ENCODE measurements around the gene CD82. TPM values are rescaled to one million over a fixed set of nuclear protein-coding genes. Genes with fewer than 3 reads are reported as not detected.
"Not testable (repeated sequence)": the region's sequence is repeated elsewhere in the genome, so short reads cannot be mapped to it uniquely, and the experiment has no call there.

Gene CD82
- total RNA-seq, 1 donor = 38.4 TPM

- DNase-seq (ENCODE audit: low read depth) = no peak
- TF ChIP-seq, protein P1, sequence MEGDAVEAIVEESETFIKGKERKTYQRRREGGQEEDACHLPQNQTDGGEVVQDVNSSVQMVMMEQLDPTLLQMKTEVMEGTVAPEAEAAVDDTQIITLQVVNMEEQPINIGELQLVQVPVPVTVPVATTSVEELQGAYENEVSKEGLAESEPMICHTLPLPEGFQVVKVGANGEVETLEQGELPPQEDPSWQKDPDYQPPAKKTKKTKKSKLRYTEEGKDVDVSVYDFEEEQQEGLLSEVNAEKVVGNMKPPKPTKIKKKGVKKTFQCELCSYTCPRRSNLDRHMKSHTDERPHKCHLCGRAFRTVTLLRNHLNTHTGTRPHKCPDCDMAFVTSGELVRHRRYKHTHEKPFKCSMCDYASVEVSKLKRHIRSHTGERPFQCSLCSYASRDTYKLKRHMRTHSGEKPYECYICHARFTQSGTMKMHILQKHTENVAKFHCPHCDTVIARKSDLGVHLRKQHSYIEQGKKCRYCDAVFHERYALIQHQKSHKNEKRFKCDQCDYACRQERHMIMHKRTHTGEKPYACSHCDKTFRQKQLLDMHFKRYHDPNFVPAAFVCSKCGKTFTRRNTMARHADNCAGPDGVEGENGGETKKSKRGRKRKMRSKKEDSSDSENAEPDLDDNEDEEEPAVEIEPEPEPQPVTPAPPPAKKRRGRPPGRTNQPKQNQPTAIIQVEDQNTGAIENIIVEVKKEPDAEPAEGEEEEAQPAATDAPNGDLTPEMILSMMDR (IDR thresholded peaks at IDR 0.05; ENCODE audit: insufficient read depth, low read depth, low read length) = no peak
- H3K4me3 ChIP-seq (ENCODE audit: low read depth, low read length) = no peak overlapping the region
These were observed 77.8 kb downstream of the CD82 start for GRCh38 chr11:44643217-44643616.

GRCh38 chr11:44645827-44646226 is 80.4 kb downstream of the CD82 start:
- no peak for DNase-seq (ENCODE audit: low read depth)
- TF ChIP-seq, protein P1 (IDR thresholded peaks at IDR 0.05; ENCODE audit: insufficient read depth, low read depth, low read length) = no peak

GRCh38 chr11:44647255-44647955 is 81.9 kb downstream of the CD82 start:
- not testable (repeated sequence) for H3K4me3 ChIP-seq (ENCODE audit: low read depth, low read length); DNase-seq (ENCODE audit: low read depth)

More at GRCh38 chr11:44645827-44646226, 80.4 kb downstream of the CD82 start:
- H3K4me3 ChIP-seq (ENCODE audit: low read depth, low read length) = no peak overlapping the region

DNA sequence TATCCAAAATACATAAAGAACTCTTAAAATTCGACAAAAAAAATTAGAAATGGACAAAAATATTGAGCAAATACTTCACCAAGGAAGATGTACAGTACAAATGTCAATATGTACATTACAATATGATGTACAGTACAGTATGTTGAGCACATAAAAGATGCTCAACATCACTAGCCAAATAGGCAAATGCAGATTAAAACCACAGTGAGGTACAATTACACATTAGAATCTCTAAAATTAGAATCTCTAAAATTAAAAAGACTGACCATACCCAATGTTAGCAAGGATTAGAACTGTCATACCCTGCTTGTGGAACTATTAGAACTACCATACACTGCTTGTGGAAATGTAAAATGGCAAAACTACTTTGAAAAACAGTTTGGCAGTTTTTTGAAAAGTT is 82.6 kb downstream of the CD82 start:
- TF ChIP-seq, protein P1 (IDR thresholded peaks at IDR 0.05; ENCODE audit: insufficient read depth, low read depth, low read length) = no peak
- no peak for DNase-seq (ENCODE audit: low read depth)
- H3K4me3 ChIP-seq (ENCODE audit: low read depth, low read length) = no peak overlapping the region

GRCh38 chr11:44651535-44652155 is 86.2 kb downstream of the CD82 start:
- no peak for DNase-seq (ENCODE audit: low read depth)
- no peak overlapping the region for H3K4me3 ChIP-seq (ENCODE audit: low read depth, low read length)
- TF ChIP-seq, protein P1 (IDR thresholded peaks at IDR 0.05; ENCODE audit: insufficient read depth, low read depth, low read length) = no peak

DNA sequence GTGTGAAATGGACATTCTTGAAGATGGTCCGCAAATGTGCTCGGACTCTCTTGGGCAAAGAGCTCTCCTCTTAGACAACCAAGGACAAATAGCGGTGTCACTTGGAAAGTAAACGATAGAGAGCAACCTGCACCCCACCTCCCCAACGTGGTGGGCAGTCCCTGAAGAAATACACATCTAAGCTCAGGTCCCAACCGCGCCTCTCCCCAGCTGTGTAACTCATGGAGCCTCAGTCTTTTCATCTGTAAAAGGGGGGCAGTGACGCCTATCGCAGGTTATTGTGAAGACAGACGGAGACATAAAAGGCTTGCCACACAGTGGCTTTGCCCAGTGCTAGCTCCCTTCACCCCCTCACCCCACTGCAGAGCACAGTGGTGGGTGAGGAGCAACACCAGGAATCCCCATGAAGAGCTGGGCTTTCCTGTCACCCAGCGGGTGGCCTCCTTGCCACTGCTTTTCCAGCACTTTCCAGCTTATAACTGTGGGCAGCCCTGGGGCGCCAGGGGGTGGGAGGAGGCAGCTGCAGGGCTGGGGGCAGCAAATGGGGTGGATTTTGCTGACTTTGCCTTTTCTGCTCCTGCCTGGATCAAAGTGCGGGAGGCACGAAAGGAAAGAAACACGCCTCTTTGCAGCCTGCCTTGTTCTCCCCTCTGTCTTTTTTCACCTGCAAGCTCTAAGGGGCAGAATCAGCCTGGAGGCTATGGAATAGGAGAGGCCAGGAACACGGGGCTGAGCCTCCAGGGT is 87.6 kb downstream of the CD82 start:
- no peak overlapping the region for H3K4me3 ChIP-seq (ENCODE audit: low read depth, low read length)
- DNase-seq (ENCODE audit: low read depth) = no peak
- TF ChIP-seq, protein P1 (IDR thresholded peaks at IDR 0.05; ENCODE audit: insufficient read depth, low read depth, low read length) = no peak

DNA sequence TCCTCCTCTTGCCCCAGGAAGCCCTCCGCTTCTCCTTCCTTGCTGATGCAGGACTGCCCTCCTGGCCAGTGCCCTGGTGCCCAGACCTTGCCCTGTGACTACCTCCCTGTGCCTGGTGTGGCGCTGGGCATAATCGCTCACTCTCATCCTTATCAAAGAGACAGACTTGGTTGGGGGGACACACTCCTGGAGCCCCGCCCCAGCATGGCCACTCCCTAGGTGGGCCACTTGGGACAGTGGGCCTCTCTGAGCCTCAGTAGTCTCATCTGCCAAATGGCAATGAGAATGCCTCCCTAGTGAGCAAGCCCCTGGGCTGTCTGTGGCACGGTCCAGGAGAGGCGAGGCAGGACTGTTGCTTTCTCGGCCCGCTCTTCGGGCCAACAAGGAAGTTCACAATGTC is 88.6 kb downstream of the CD82 start:
- TF ChIP-seq, protein P1 (IDR thresholded peaks at IDR 0.05; ENCODE audit: insufficient read depth, low read depth, low read length) = no peak
- H3K4me3 ChIP-seq (ENCODE audit: low read depth, low read length) = no peak overlapping the region
- DNase-seq (ENCODE audit: low read depth) = no peak

Measured in fibroblast of villous mesenchyme (primary cell).